PC-9 (cell line): ENCODE measurements around the gene MACROD2. TPM values are rescaled to one million over a fixed set of nuclear protein-coding genes. Genes with fewer than 3 reads are reported as not detected.
A peak's percentile ranks its signal among the peaks of the same experiment; 100 is the strongest.

ENCODE experiments used
- BruUV-seq: library from RNA; stranded (reverse); fragments of 400-500 nt; replicated peaks from 2 replicates; lab custom pipeline; 2021; lab: Mats Ljungman, UMichigan
- CTCF ChIA-PET: fragments of 300-600 bp; sonication (Branson Sonifier 250); formaldehyde crosslinking; loops from one replicate; lab custom pipeline; 2022; ENCODE audit warnings: antibody characterized with exemption; lab: Charles Lee
- POLR2A ChIA-PET: fragments of 300-600 bp; sonication (Branson Sonifier 250); formaldehyde crosslinking; loops from one replicate; lab custom pipeline; 2022; ENCODE audit warnings: antibody characterized with exemption; ENCODE audit not compliant: unreplicated experiment; lab: Charles Lee
- DNase-seq, 2 experiments: peaks; one replicate each; pipeline versions ENCODE4 v3.0.0 to v3.0.0-alpha.2; 2015 to 2022; ENCODE audit warnings: mixed read lengths in 1 of 2
- H2AFZ ChIP-seq: fragments of 200-600 bp; sonication (generic); 2 replicates; pipeline ENCODE4 v1.8.1; 2017; ENCODE audit warnings: antibody characterized with exemption
- H3F3A ChIP-seq: fragments of 200-600 bp; sonication (generic); 2 replicates; pipeline ENCODE4 v1.8.1; 2017; ENCODE audit warnings: antibody characterized with exemption, mild to moderate bottlenecking, low read depth; ENCODE audit not compliant: insufficient read depth
- H3K27ac ChIP-seq: fragments of 200-600 bp; sonication (generic); 2 replicates; pipeline ENCODE4 v1.6.1; 2016; ENCODE audit warnings: mixed run types
- H3K27me3 ChIP-seq: fragments of 200-600 bp; sonication (generic); 2 replicates; pipeline ENCODE4 v1.6.1; 2016; ENCODE audit warnings: low read depth, mixed run types; ENCODE audit not compliant: insufficient read depth
- H3K36me3 ChIP-seq: fragments of 200-600 bp; sonication (generic); 2 replicates; pipeline ENCODE4 v1.6.1; 2016; ENCODE audit warnings: low read depth, mixed run types
- H3K4me1 ChIP-seq: fragments of 200-600 bp; sonication (generic); replicated peaks from 2 replicates; pipeline ENCODE4 v1.6.1; 2016; ENCODE audit warnings: mixed run types; ENCODE audit not compliant: insufficient read depth
- H3K4me2 ChIP-seq: fragments of 200-600 bp; sonication (generic); 2 replicates; pipeline ENCODE4 v1.6.1; 2017; ENCODE audit warnings: mixed run types
- H3K4me3 ChIP-seq: fragments of 200-600 bp; sonication (generic); 2 replicates; pipeline ENCODE4 v1.6.1; 2016; ENCODE audit warnings: mixed run types
- H3K79me2 ChIP-seq: fragments of 200-600 bp; sonication (generic); 2 replicates; pipeline ENCODE4 v1.6.1; 2017; ENCODE audit warnings: low read depth, mixed run types
- H3K9me2 ChIP-seq: fragments of 200-600 bp; sonication (generic); 2 replicates; pipeline ENCODE4 v1.8.1; 2017; ENCODE audit warnings: mild to moderate bottlenecking; ENCODE audit not compliant: insufficient read depth
- H3K9me3 ChIP-seq: fragments of 200-600 bp; sonication (generic); 2 replicates; pipeline ENCODE4 v1.8.1; 2016; ENCODE audit warnings: low read depth; ENCODE audit not compliant: insufficient read depth
- H4K20me1 ChIP-seq: fragments of 200-600 bp; sonication (generic); 2 replicates; pipeline ENCODE4 v1.8.1; 2017; ENCODE audit not compliant: insufficient read depth
- EZH2 ChIP-seq: fragments of 200-600 bp; sonication (generic); IDR thresholded peaks from 2 replicates; pipeline ENCODE4 v1.8.0; 2017; ENCODE audit warnings: antibody characterized with exemption, low read depth
- intact Hi-C: fragments of 100-400 bp; cut with micrococcal nuclease; formaldehyde crosslinking; loops from one replicate; pipeline ENCODE4 v1.10.0; 2022; ENCODE audit not compliant: unreplicated experiment
- total RNA-seq: library from RNA; stranded (reverse); gene quantifications from 2 replicates; pipeline ENCODE4 v1.2.3, GENCODE V29; 2021
- TF ChIP-seq, protein P1 (sequence below): fragments of 200-600 bp; sonication (generic); conservative IDR thresholded peaks from 2 replicates; pipeline ENCODE4 v1.6.1; 2017; ENCODE audit warnings: mixed run types, antibody characterized with exemption, mild to moderate bottlenecking, moderate library complexity

The MACROD2 gene
- total RNA-seq, 1 experiment from 2014 or later: 11.4 TPM

DNA sequence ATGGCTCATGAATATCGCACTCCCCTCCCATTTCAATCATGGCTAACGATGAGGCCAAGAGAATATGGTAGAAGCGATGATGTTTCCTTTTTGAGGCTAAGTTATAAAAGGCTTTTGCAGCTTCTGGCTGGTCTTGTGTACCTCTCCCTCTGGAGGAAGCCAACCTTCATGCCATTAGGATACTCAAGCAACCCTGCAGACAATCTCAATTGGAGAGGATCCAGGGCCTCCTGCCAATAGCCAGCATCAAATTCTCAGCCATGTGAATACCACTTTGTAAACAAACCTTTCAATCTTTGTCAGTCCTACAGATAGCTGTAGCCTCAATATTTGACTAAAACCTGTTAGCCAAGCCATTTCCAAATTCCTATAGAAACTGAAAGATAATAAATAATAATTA, 1839.5 kb downstream of the MACROD2 start:
- TF ChIP-seq, protein P1, sequence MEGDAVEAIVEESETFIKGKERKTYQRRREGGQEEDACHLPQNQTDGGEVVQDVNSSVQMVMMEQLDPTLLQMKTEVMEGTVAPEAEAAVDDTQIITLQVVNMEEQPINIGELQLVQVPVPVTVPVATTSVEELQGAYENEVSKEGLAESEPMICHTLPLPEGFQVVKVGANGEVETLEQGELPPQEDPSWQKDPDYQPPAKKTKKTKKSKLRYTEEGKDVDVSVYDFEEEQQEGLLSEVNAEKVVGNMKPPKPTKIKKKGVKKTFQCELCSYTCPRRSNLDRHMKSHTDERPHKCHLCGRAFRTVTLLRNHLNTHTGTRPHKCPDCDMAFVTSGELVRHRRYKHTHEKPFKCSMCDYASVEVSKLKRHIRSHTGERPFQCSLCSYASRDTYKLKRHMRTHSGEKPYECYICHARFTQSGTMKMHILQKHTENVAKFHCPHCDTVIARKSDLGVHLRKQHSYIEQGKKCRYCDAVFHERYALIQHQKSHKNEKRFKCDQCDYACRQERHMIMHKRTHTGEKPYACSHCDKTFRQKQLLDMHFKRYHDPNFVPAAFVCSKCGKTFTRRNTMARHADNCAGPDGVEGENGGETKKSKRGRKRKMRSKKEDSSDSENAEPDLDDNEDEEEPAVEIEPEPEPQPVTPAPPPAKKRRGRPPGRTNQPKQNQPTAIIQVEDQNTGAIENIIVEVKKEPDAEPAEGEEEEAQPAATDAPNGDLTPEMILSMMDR: no peak
- no peak for TF ChIP-seq EZH2
- CTCF ChIA-PET: no interaction called here
- no peak overlapping the region for H3K4me3 ChIP-seq
- H3K9me3 ChIP-seq: peaks cover 3% of the 10 kb centered on the region; the same call in 1 of the 2 replicates
- H3K36me3 ChIP-seq: no peaks in the 10 kb centered on the region
- no peak overlapping the region for H3K27ac ChIP-seq
- H3K4me1 ChIP-seq: peaks cover 16% of the 10 kb centered on the region
- no TSS peak for BruUV-seq
- intact Hi-C loops: no loop called here
- H4K20me1 ChIP-seq: no peaks in the 10 kb centered on the region
- no peak overlapping the region for H2AFZ ChIP-seq
- H3K9me2 ChIP-seq: no peaks in the 10 kb centered on the region
- H3K27me3 ChIP-seq: no peaks in the 10 kb centered on the region
- H3F3A ChIP-seq: no peaks in the 10 kb centered on the region
- POLR2A ChIA-PET: no interaction called here
- DNase-seq: peak; percentile 31 to 67
- H3K79me2 ChIP-seq: no peaks in the 10 kb centered on the region
- no peak overlapping the region for H3K4me2 ChIP-seq

DNA sequence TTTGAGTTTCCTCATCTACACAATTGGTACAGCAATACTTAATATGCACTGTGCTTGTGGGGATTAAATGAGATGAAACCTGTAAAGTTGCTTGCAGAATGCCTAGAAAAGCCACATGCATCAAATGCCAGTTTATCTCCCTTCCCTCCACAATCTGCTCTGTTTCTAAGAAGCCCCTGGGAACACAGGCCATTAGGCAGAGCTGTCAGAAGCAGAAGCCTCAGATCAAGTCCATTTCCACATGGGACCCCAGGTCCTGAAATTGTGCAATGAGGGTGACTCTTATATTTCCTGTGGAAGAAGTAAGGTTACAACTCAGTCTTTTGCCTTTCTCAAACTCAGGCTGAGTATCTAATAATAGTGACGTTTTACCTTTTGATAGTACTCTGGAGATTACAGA, 1840.5 kb downstream of the MACROD2 start:
- intact Hi-C loops: no loop called here

DNA sequence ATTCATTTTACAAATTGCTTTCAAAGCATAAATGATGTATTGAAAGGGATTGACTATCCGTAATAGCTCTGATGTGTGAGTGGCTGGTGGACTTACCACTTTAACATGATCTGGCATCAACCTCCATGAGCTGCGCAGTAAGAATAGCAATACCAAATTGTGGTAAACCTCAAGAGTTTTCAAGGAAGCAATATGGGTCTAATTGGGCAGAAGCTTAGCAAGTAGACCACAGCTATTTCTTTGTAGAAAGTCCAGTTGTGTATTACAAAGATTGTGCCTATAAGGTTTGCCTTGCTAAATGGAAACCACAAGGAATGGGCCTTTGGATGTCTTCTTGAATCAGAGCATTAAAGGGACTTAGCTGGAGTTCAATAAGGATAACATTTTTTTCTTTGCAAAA, 1841.3 kb downstream of the MACROD2 start:
- BruUV-seq: no TSS peak
- ChIA-PET CTCF (no interaction called here), POLR2A (no interaction called here)
- H3K9me3 ChIP-seq: peaks cover 3% of the 10 kb centered on the region; the same call in 1 of the 2 replicates
- no peaks in the 10 kb centered on the region for H3K36me3 ChIP-seq
- no peak for TF ChIP-seq EZH2
- TF ChIP-seq, protein P1: no peak
- no peak overlapping the region for H3K27ac ChIP-seq
- H3K79me2 ChIP-seq: no peaks in the 10 kb centered on the region
- no peak overlapping the region for H3K4me2 ChIP-seq
- intact Hi-C loops: no loop called here
- no peak overlapping the region for H3K4me3 ChIP-seq
- no peak for DNase-seq
- no peaks in the 10 kb centered on the region for H3K9me2 ChIP-seq
- no peaks in the 10 kb centered on the region for H3K27me3 ChIP-seq
- H4K20me1 ChIP-seq: no peaks in the 10 kb centered on the region
- H3K4me1 ChIP-seq: peaks cover 6% of the 10 kb centered on the region; the same call in 1 of the 2 replicates
- H3F3A ChIP-seq: no peaks in the 10 kb centered on the region
- H2AFZ ChIP-seq: no peak overlapping the region

More for the DNA sequence above, 1840.5 kb downstream of the MACROD2 start:
- TF ChIP-seq, protein P1: no peak
- POLR2A ChIA-PET: no interaction called here
- no peaks in the 10 kb centered on the region for H3K27me3 ChIP-seq
- H3K4me1 ChIP-seq: peaks cover 14% of the 10 kb centered on the region
- H3K4me3 ChIP-seq: no peak overlapping the region
- H3F3A ChIP-seq: no peaks in the 10 kb centered on the region
- no peak overlapping the region for H3K27ac ChIP-seq
- DNase-seq: no peak
- no TSS peak for BruUV-seq
- peaks cover 3% of the 10 kb centered on the region; the same call in 1 of the 2 replicates for H3K9me3 ChIP-seq
- H4K20me1 ChIP-seq: no peaks in the 10 kb centered on the region
- H3K9me2 ChIP-seq: no peaks in the 10 kb centered on the region
- CTCF ChIA-PET: no interaction called here
- H2AFZ ChIP-seq: no peak overlapping the region
- no peaks in the 10 kb centered on the region for H3K36me3 ChIP-seq
- H3K4me2 ChIP-seq: no peak overlapping the region
- no peaks in the 10 kb centered on the region for H3K79me2 ChIP-seq
